Activated CD4-positive, CD25-positive, alpha-beta regulatory T cell treated with anti-CD3 and anti-CD28 coated beads, Interleukin-2, amount 50 U/mL, for 72 hours (primary cell): ENCODE measurements around the gene PEF1.

Experiments used
- DNase-seq: peaks from one replicate; pipeline ENCODE4 v3.0.0; 2021

The PEF1 gene

DNA sequence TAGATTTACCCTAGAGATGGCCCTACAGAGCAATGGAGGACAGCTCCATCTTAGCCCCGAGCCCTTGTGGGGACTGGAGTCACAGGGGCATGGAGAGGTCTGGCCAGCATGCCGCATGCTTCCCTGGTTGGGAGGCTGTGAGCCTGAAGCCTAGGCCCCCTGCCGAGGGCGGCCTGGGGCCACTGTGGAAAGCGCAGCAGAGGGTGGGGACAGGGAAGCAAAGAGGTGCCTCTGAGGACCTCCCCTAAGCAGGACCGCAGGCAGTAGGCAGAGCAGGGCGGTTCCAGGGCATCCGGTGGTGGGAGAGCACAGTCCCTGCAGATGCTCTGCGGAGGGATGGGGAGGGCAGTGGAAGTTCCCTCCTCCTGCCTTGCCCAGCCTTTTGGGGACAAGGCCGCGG is 26.5 kb upstream of the PEF1 start:
- DNase-seq, result no peak

GRCh38 chr1:31670593-31670964 is 25.9 kb upstream of the PEF1 start:
- no peak for DNase-seq

GRCh38 chr1:31669786-31670592 is 25.3 kb upstream of the PEF1 start:
- no peak for DNase-seq

- DNase-seq, result no peak
These were observed 24.7 kb upstream of the PEF1 start for GRCh38 chr1:31669433-31669785.

DNA sequence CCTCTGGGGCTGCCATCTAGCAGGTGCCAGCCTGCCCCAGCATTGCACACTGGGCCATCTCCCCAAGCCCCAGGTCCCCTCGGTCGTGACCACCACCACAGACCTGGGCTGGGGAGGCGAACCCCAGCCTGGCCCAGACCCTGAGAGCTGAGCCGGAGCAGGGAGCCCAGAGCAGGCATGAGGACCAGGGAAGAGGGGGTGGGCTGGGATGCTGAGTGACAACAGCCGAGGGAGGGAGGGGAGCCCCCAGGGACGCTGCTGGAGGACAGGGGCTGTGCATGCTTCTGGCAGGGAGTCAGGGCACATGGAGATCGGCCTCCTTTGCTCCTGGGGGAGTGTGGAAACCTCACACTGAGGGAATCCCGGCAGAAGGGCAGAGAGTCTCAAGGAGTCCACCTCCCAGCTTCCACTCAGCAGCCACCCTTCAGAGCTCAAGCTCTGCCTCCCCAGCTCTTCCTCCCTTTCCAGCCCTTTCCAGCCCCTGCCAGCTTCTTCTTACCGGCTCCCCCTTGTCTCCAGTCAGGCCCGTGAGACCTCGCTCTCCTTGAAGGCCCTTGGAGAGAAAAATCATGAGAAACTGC is 23.7 kb upstream of the PEF1 start:
- no peak for DNase-seq

- no peak for DNase-seq
These were observed 22.5 kb upstream of the PEF1 start for GRCh38 chr1:31667065-31667785.

GRCh38 chr1:31666263-31666963 is 21.7 kb upstream of the PEF1 start:
- no peak for DNase-seq

DNA sequence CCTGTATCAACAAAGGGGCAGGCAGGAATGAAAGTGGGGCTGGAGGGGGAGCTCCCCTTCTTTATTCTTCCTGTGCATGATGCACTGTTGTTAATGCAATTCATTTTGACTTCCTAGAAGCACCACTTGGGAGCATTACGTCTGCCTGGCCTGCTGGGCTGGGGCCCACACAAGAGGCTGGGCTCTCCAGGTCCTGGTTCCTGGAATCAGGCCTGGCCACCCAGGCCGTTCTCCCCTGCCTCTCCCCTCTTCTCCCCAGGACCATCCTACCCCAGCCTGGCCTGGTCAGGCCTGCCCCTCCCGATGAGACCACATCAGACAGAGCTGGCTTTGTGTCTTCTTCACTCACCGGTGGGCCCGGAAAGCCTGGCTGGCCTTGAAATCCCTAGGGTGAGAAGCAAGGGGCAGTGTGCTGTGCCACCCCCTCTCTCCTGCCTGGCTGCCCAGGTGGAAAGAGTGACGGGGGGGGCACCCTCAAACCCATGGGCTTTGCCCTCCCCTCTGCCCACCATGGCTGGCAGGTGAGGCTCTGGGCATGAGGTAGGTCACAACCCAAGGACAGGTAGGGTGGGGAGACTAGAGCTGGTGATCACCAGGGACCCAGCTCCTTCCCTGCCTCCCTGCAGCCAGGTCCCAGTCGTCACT is 20.7 kb upstream of the PEF1 start:
- no peak for DNase-seq

DNA sequence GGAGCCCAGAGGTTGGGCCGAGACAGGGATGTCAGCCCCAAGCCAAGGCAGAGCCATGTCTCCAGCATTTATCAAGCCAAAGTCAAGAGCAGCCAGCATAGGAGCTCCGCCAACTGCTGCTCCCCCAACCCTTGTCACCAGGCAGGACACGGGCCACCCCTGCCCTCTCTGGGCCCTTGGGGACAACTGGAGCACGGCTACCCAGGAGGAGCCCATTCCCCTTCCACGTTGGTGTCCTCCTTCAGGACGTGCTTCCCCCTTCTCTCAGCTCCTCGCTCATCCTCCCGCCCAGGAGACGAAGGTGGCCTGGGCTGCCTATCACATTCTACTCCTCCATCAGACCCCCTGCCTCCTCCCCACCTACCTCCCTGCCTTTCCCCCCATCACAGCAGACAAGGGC is 19.9 kb upstream of the PEF1 start:
- DNase-seq, result no peak

DNA sequence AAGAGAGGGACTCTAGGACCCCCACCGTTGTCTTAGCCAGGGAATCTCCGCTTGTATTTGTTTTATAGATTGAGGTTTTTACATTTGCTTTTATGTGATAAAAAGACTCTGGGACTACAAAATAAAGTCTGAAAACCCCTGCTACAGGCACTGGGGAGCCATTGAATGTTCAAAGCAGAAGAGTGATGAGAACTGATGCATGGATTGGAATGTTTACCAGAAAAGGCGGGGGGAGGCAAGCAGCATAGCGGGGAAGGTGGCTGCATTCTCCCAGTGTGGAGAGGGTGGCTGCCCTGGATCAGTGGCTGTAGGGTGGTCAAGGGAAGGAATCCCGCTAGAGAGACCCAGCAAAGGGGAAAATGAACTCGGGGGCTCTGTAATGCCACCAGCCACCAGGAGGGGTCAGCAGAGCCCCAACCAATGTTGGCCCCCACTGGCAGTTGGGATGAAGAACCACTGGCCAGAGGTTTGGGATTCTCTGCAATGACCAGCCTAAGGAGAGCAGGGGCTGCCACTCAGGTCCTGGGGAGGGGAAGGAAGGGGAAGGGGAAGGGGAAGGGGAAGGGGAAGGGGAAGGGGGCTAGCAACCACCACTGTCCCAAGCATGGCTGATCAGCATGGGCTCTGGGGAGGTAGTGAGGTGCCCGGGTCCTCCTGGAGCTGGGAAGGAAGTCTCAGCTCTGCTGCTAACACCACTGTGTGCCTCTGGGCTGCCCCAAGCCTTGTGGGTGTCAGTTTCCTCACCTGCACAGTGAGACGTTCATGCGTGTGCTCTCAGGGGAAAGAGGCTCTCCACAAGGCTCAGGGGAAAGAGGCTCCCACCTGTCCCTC is 19.2 kb upstream of the PEF1 start:
- peak; percentile 72 for DNase-seq

DNA sequence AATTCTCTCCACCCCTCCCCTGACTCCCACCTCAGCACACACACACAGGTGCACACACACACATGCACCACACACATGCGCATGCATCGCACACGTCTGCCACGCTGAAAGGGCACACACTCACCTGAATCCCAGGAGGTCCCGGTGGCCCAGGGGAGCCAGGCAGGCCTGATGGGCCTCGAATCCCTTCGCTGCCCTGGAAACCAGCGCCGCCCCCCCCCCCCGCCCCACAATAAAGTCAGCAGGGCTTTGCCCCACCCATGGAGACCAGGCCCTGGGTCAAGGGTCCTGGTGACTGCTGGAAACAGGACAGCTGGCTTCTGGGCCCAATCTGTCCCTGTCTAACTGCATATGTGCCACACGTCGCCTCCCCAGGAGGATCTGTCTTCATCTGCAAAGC is 17.8 kb upstream of the PEF1 start:
- DNase-seq, result no peak

GRCh38 chr1:31661856-31662255 is 17.2 kb upstream of the PEF1 start:
- no peak for DNase-seq

GRCh38 chr1:31660871-31661455 is 16.3 kb upstream of the PEF1 start:
- DNase-seq, result no peak

DNA sequence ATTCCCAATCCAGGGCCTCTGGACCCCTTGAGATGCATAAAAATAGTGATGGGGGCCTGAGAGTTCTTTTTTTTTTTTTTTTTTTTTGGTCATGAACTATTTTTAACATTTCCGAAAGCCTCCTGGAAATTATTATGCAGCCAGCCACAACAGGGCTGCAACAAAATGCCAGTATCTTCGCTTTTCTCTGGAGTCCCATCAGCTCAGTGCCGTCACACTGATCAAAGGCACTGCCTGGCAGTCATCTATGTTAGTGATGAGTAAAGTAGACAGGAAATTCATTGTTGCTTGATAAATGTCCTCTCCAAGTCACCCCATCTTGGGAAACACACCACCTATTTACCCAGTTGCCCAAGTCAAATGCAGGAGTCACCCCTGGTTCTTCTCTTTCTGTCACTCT is 15.2 kb upstream of the PEF1 start:
- DNase-seq, result no peak

GRCh38 chr1:31658721-31659120 is 14.0 kb upstream of the PEF1 start:
- DNase-seq, result no peak

- DNase-seq, result no peak
These were observed 13.4 kb upstream of the PEF1 start for GRCh38 chr1:31657972-31658510.

- no peak for DNase-seq
These were observed 12.5 kb upstream of the PEF1 start for GRCh38 chr1:31657020-31657804.

DNA sequence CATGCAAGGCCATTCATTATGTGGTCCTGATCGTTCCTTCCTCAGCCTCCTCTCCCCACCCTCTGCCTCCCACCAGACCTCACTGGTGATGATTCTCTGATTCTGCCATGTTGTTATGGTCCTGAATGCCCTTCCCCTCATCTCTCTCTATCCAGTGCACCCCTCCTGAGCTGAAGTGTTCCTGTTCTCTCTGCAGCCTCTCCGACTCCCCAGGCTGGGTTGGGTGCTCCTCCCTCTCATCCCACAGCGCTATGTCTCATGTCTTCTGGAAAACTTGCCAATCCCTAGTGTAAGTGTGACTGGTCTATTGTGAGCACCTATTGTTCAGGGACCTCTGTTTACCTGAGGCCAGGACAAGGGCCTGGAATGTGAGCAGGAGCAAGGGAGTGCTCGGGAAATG is 11.1 kb upstream of the PEF1 start:
- no peak for DNase-seq

DNA sequence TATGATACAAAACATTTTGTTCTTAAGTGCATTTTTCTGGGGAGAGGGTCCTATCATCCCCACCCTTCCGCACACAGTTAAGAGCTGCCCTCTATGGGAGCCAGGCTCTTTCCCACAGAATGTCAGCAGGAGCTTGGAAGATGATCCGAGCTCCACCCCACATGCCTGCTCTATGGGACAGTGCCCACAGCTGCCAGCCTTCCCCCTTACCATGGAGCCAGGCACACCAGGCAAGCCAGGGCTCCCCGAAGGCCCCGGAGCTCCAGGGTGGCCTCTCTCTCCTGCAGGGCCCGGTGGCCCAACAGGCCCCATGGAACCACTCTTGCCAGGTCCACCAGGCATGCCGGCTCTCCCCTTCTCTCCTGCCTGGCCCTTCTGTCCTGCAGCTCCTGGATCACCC is 10.4 kb upstream of the PEF1 start:
- DNase-seq, result no peak

- no peak for DNase-seq
These were observed 9.7 kb upstream of the PEF1 start for GRCh38 chr1:31654474-31654776.
